Upper lobe of left lung (tissue), 4 donors: Measurements from ENCODE around the gene CARMIL3.
"Not testable (repeated sequence)": the region's sequence is repeated elsewhere in the genome, so short reads cannot be mapped to it uniquely, and the experiment has no call there.

Source experiments
- CTCF ChIP-seq, 6 experiments: fragments of 450-650 bp in 4 of 6; fragments of 200-600 bp in 2 of 6; sonication (generic) in 2 of 6; IDR thresholded peaks; one replicate each; pipeline ENCODE4 v1.5.1; 2016 to 2019; ENCODE audit warnings: antibody characterized with exemption in 6 of 6
- EP300 ChIP-seq, 4 donors: sonication (generic); formaldehyde crosslinking; IDR thresholded peaks; one replicate each; pipeline ENCODE4 v1.5.1; 2017; ENCODE audit warnings: antibody characterized with exemption in 4 of 4, control low read depth in 2 of 4

GRCh38 chr14:24105609-24106239 is 53.9 kb downstream of the CARMIL3 start:
- TF ChIP-seq CTCF, EP300 (IDR thresholded peaks at IDR 0.05): not testable (repeated sequence)
